Panc1 (cell line): ENCODE results near the gene PLB1. TPM values are rescaled to one million over a fixed set of nuclear protein-coding genes. Genes with fewer than 3 reads are reported as not detected.

Experiments
- ATAC-seq: fragments of 200-7000 bp; cut with Tn5 transposase; 2 replicates; pipeline ENCODE4 v1.9.1; 2020; ENCODE audit warnings: mild to moderate bottlenecking, moderate library complexity
- BruUV-seq: library from RNA; stranded (reverse); fragments of 400-500 nt; replicated peaks from 2 replicates; lab custom pipeline; 2021; lab: Mats Ljungman, UMichigan
- CTCF ChIA-PET: fragments of 300-600 bp; sonication (Branson Sonifier 250); formaldehyde crosslinking; loops from one replicate; lab custom pipeline; 2022; ENCODE audit warnings: antibody characterized with exemption; lab: Charles Lee
- POLR2A ChIA-PET: fragments of 300-600 bp; sonication (Branson Sonifier 250); formaldehyde crosslinking; loops from one replicate; lab custom pipeline; 2022; ENCODE audit warnings: antibody characterized with exemption; lab: Charles Lee
- DNase-seq: peaks from one replicate; pipeline ENCODE4 v3.0.0-alpha.2; 2010; ENCODE audit warnings: low read depth, low spot score
- H3K27ac ChIP-seq: 2 replicates; pipeline ENCODE4 v1.5.1; 2011; ENCODE audit warnings: mild to moderate bottlenecking, low read length, inconsistent platforms
- H3K27me3 ChIP-seq: fragments of 200-500 bp; sonication (Bioruptor generic); 2 replicates; pipeline ENCODE4 v1.6.0; 2014; ENCODE audit warnings: low read length, inconsistent platforms; ENCODE audit not compliant: control insufficient read depth, insufficient read depth
- H3K36me3 ChIP-seq: fragments of 200-500 bp; sonication (Bioruptor generic); 2 replicates; pipeline ENCODE4 v1.5.1; 2014; ENCODE audit warnings: inconsistent platforms, mild to moderate bottlenecking, low read length, moderate library complexity; ENCODE audit not compliant: control insufficient read depth, insufficient read depth
- H3K4me1 ChIP-seq: 2 replicates; pipeline ENCODE4 v1.5.1; 2011; ENCODE audit warnings: inconsistent platforms, mild to moderate bottlenecking, low read length, moderate library complexity; ENCODE audit not compliant: control insufficient read depth, insufficient read depth
- H3K4me3 ChIP-seq, 2 experiments: 2 replicates each; pipeline ENCODE4 v1.5.1; 2011 to 2012; ENCODE audit warnings: low read depth in 2 of 2, low read length in 2 of 2, mild to moderate bottlenecking in 2 of 2, inconsistent platforms in 1 of 2, moderate library complexity in 1 of 2
- H3K9me3 ChIP-seq: fragments of 200-500 bp; sonication (Bioruptor generic); 2 replicates; pipeline ENCODE4 v1.5.1; 2014; ENCODE audit warnings: low read depth, mild to moderate bottlenecking, inconsistent platforms, low read length, moderate library complexity; ENCODE audit not compliant: control insufficient read depth, insufficient read depth
- CTCF ChIP-seq: fragments of 450-650 bp; IDR thresholded peaks from 2 replicates; pipeline ENCODE4 v1.5.1; 2017; ENCODE audit warnings: mild to moderate bottlenecking
- POLR2AphosphoS5 ChIP-seq: IDR thresholded peaks from 2 replicates; pipeline ENCODE4 v1.6.1; 2012; ENCODE audit warnings: mild to moderate bottlenecking, low read depth, low read length, moderate library complexity
- REST ChIP-seq, 2 experiments: IDR thresholded peaks; 2 replicates each; pipeline ENCODE4 v1.6.1; 2011 to 2012; ENCODE audit warnings: low read depth in 2 of 2, control low read depth in 1 of 2, low read length in 1 of 2, mild to moderate bottlenecking in 1 of 2, moderate library complexity in 1 of 2; ENCODE audit not compliant: insufficient read depth in 1 of 2
- SIN3A ChIP-seq: IDR thresholded peaks from 2 replicates; pipeline ENCODE4 v1.6.1; 2012; ENCODE audit warnings: low read depth, mild to moderate bottlenecking, low read length, moderate library complexity, borderline replicate concordance; ENCODE audit not compliant: insufficient read depth
- TCF7L2 ChIP-seq: IDR thresholded peaks from 2 replicates; pipeline ENCODE4 v1.6.1; 2011; ENCODE audit warnings: mild to moderate bottlenecking, low read depth, low read length, inconsistent platforms
- in situ Hi-C: cut with HindIII; loops from 2 replicates; pipeline ENCODE4 v1.10.0; 2016; ENCODE audit warnings: low sequenced_read_pairs, low pct_unique_long_range_greater_than_20kb
- intact Hi-C: fragments of 100-400 bp; cut with micrococcal nuclease; formaldehyde crosslinking; loops from one replicate; pipeline ENCODE4 v1.10.0; 2022; ENCODE audit not compliant: unreplicated experiment
- total RNA-seq: library from RNA; stranded (reverse); gene quantifications from one replicate; pipeline ENCODE4 v1.2.1, GENCODE V29; 2021; ENCODE audit not compliant: unreplicated experiment

Gene PLB1
- total RNA-seq, 1 experiment from 2014 or later, result 0.80 TPM

DNA sequence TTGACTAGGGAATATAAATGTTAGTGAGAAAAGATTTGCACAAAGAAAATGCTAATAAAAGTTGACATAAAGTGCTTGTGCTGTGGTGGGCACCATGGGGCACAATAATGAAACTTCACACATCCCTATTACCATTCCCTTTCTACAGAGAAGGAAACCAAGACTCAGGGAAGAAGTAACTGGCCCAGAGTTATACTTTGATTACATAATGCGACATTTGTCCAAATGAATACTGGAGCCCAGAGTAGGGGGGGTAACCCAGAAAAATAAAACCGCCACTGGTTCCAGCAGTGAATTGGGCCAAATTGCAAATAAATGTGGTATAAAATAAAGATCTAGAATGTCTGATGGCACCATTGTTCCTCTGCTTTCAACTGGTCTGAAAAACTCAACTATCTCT is 149.7 kb downstream of the PLB1 start:
- Histone ChIP-seq H3K9me3 (no peaks in the 10 kb centered on the region), H3K36me3 (no peaks in the 10 kb centered on the region), H3K4me1 (peaks cover 4% of the 10 kb centered on the region; the same call in 1 of the 2 replicates), H3K27me3 (no peaks in the 10 kb centered on the region), H3K27ac (no peak overlapping the region), H3K4me3 (no peak overlapping the region)
- POLR2A ChIA-PET, result no interaction called here
- no TSS peak for BruUV-seq
- CTCF ChIA-PET, result no interaction called here
- ATAC-seq, result no peak
- intact Hi-C loops (no loop called here), in situ Hi-C loops (no loop called here)
- no peak for DNase-seq
- TF ChIP-seq CTCF (no peak), REST (IDR thresholded peaks at IDR 0.05; ENCODE audit: insufficient read depth in 1 of 2, low read depth in 2 of 2, low read length in 1 of 2) (no peak), POLR2AphosphoS5 (no peak), SIN3A (no peak), TCF7L2 (no peak)

- intact Hi-C loops, result no loop called here
- peaks cover 4% of the 10 kb centered on the region; the same call in 1 of the 2 replicates for H3K4me1 ChIP-seq
- no TSS peak for BruUV-seq
- no peaks in the 10 kb centered on the region for H3K36me3 ChIP-seq
- H3K4me3 ChIP-seq, result no peak overlapping the region
- ChIA-PET CTCF (no interaction called here), POLR2A (no interaction called here)
- ATAC-seq (no peak), DNase-seq (no peak)
- H3K27me3 ChIP-seq, result no peaks in the 10 kb centered on the region
- TF ChIP-seq REST (IDR thresholded peaks at IDR 0.05; ENCODE audit: insufficient read depth in 1 of 2, low read depth in 2 of 2, low read length in 1 of 2), result no peak
- TF ChIP-seq POLR2AphosphoS5, result no peak
- TF ChIP-seq TCF7L2, result no peak
- no peak for TF ChIP-seq SIN3A
- TF ChIP-seq CTCF, result no peak
- no peak overlapping the region for H3K27ac ChIP-seq
- H3K9me3 ChIP-seq, result no peaks in the 10 kb centered on the region
- in situ Hi-C loops, result no loop called here
Observed at GRCh38 chr2:28647682-28648081, 151.8 kb downstream of the PLB1 start.
